GM18520 (cell line): ENCODE data around the gene CENPC.
"Not testable (repeated sequence)": the region's sequence is repeated elsewhere in the genome, so short reads cannot be mapped to it uniquely, and the experiment has no call there.

Source experiments
- ATAC-seq: cut with Tn5 transposase; IDR thresholded peaks from one replicate; pipeline ENCODE4 v1.9.1; 2021; ENCODE audit not compliant: unreplicated experiment

Gene CENPC

GRCh38 chr4:67552146-67552792 is 7.0 kb upstream of the CENPC start:
- not testable (repeated sequence) for ATAC-seq

GRCh38 chr4:67550857-67551256 is 5.6 kb upstream of the CENPC start:
- ATAC-seq = no peak

GRCh38 chr4:67550451-67550850 is 5.1 kb upstream of the CENPC start:
- no peak for ATAC-seq

GRCh38 chr4:67549123-67549522 is 3.8 kb upstream of the CENPC start:
- ATAC-seq = peak; percentile 35

GRCh38 chr4:67546971-67547370 is 1.7 kb upstream of the CENPC start:
- ATAC-seq = no peak

- ATAC-seq = no peak
Observed at GRCh38 chr4:67546004-67546356, 677 bp upstream of the CENPC start.

GRCh38 chr4:67542076-67542475 is 3.2 kb downstream of the CENPC start:
- ATAC-seq = no peak

- no peak for ATAC-seq
Observed at GRCh38 chr4:67539830-67540229, 5.5 kb downstream of the CENPC start.

GRCh38 chr4:67535280-67535840 is 9.9 kb downstream of the CENPC start:
- no peak for ATAC-seq

GRCh38 chr4:67533112-67533511 is 12.2 kb downstream of the CENPC start:
- ATAC-seq = no peak

- ATAC-seq = not testable (repeated sequence)
Observed at GRCh38 chr4:67532397-67532796, 12.9 kb downstream of the CENPC start.

- no peak for ATAC-seq
Observed at GRCh38 chr4:67531379-67531962, 13.8 kb downstream of the CENPC start.

GRCh38 chr4:67524140-67524539 is 21.2 kb downstream of the CENPC start:
- not testable (repeated sequence) for ATAC-seq

GRCh38 chr4:67522851-67523671 is 22.2 kb downstream of the CENPC start:
- ATAC-seq = no peak

GRCh38 chr4:67522230-67522629 is 23.1 kb downstream of the CENPC start:
- ATAC-seq = no peak

- peak; percentile 95 for ATAC-seq
Observed at GRCh38 chr4:67521506-67521905, 23.8 kb downstream of the CENPC start.

GRCh38 chr4:67520141-67520540 is 25.2 kb downstream of the CENPC start:
- ATAC-seq = no peak

- no peak for ATAC-seq
Observed at GRCh38 chr4:67512501-67512900, 32.8 kb downstream of the CENPC start.

- ATAC-seq = no peak
Observed at GRCh38 chr4:67500373-67500772, 44.9 kb downstream of the CENPC start.

- ATAC-seq = peak; percentile 71
Observed at GRCh38 chr4:67499799-67500198, 45.5 kb downstream of the CENPC start.

GRCh38 chr4:67483868-67484602 is 61.3 kb downstream of the CENPC start:
- ATAC-seq = peak; percentile 55
